HEK293 (cell line): ENCODE results near the gene SLC25A42.

Source experiments
- GLI2 ChIP-seq: fragments of 450-650 bp; formaldehyde crosslinking; IDR thresholded peaks from 2 replicates; pipeline ENCODE4; 2017; ENCODE audit warnings: missing biosample characterization, missing genetic modification characterization, low read depth, borderline replicate concordance
- OSR2 ChIP-seq: fragments of 450-650 bp; formaldehyde crosslinking; IDR thresholded peaks from 2 replicates; pipeline ENCODE4 v1.5.1; 2016; ENCODE audit warnings: missing biosample characterization, missing genetic modification characterization
- PRDM1 ChIP-seq: fragments of 450-650 bp; formaldehyde crosslinking; IDR thresholded peaks from 2 replicates; pipeline ENCODE4; 2016; ENCODE audit warnings: missing biosample characterization, missing genetic modification characterization
- PRDM6 ChIP-seq: fragments of 450-650 bp; formaldehyde crosslinking; IDR thresholded peaks from 2 replicates; pipeline ENCODE4 v1.5.1; 2017; ENCODE audit warnings: missing biosample characterization, missing genetic modification characterization
- SALL2 ChIP-seq: fragments of 450-650 bp; formaldehyde crosslinking; IDR thresholded peaks from 2 replicates; pipeline ENCODE4 v1.5.0; 2017; ENCODE audit warnings: missing biosample characterization, mild to moderate bottlenecking, missing genetic modification characterization, borderline replicate concordance
- TCF7L2 ChIP-seq: IDR thresholded peaks from 2 replicates; pipeline ENCODE4 v1.6.1; 2011; ENCODE audit warnings: low read depth, mild to moderate bottlenecking, inconsistent platforms, low read length, moderate library complexity, borderline replicate concordance
- ZIC2 ChIP-seq: fragments of 450-650 bp; formaldehyde crosslinking; IDR thresholded peaks from 2 replicates; pipeline ENCODE4 v1.5.1; 2016; ENCODE audit warnings: missing biosample characterization, missing genetic modification characterization
- ZNF138 ChIP-seq: fragments of 450-650 bp; formaldehyde crosslinking; IDR thresholded peaks from 2 replicates; pipeline ENCODE4 v1.5.1; 2016; ENCODE audit warnings: missing biosample characterization, missing genetic modification characterization, borderline replicate concordance
- ZNF19 ChIP-seq: fragments of 450-650 bp; formaldehyde crosslinking; IDR thresholded peaks from 2 replicates; pipeline ENCODE4; 2016; ENCODE audit warnings: missing biosample characterization, missing genetic modification characterization, low read depth
- ZNF2 ChIP-seq: fragments of 450-650 bp; formaldehyde crosslinking; IDR thresholded peaks from 2 replicates; pipeline ENCODE4 v1.5.1; 2016; ENCODE audit warnings: missing biosample characterization, missing genetic modification characterization
- ZNF221 ChIP-seq: fragments of 450-650 bp; formaldehyde crosslinking; IDR thresholded peaks from 2 replicates; pipeline ENCODE4 v1.5.1; 2017; ENCODE audit warnings: missing biosample characterization, missing genetic modification characterization, borderline replicate concordance
- ZNF248 ChIP-seq: fragments of 450-650 bp; formaldehyde crosslinking; IDR thresholded peaks from 2 replicates; pipeline ENCODE4 v1.5.1; 2017; ENCODE audit warnings: missing biosample characterization, missing genetic modification characterization
- ZNF292 ChIP-seq: fragments of 450-650 bp; formaldehyde crosslinking; IDR thresholded peaks from 2 replicates; pipeline ENCODE4 v1.5.1; 2016; ENCODE audit warnings: low read depth, missing biosample characterization, missing genetic modification characterization, borderline replicate concordance
- ZNF391 ChIP-seq: fragments of 450-650 bp; formaldehyde crosslinking; IDR thresholded peaks from 2 replicates; pipeline ENCODE4 v1.5.1; 2016; ENCODE audit warnings: low read depth, missing biosample characterization, missing genetic modification characterization, borderline replicate concordance
- ZNF398 ChIP-seq: fragments of 450-650 bp; formaldehyde crosslinking; IDR thresholded peaks from 2 replicates; pipeline ENCODE4 v1.5.1; 2017; ENCODE audit warnings: missing biosample characterization, missing genetic modification characterization
- ZNF488 ChIP-seq: fragments of 450-650 bp; formaldehyde crosslinking; IDR thresholded peaks from 2 replicates; pipeline ENCODE4 v1.5.1; 2016; ENCODE audit warnings: missing biosample characterization, missing genetic modification characterization
- ZNF521 ChIP-seq: fragments of 450-650 bp; formaldehyde crosslinking; IDR thresholded peaks from 2 replicates; pipeline ENCODE4 v1.5.1; 2017; ENCODE audit warnings: missing biosample characterization, mild to moderate bottlenecking, missing genetic modification characterization
- ZNF529 ChIP-seq: fragments of 450-650 bp; formaldehyde crosslinking; IDR thresholded peaks from 2 replicates; pipeline ENCODE4 v1.5.1; 2017; ENCODE audit warnings: missing genetic modification characterization, missing biosample characterization; ENCODE audit not compliant: insufficient replicate concordance
- ZNF530 ChIP-seq: fragments of 450-650 bp; formaldehyde crosslinking; IDR thresholded peaks from 2 replicates; pipeline ENCODE4 v1.5.1; 2016; ENCODE audit warnings: low read depth, missing biosample characterization, missing genetic modification characterization
- ZNF555 ChIP-seq: fragments of 450-650 bp; formaldehyde crosslinking; conservative IDR thresholded peaks from 2 replicates; pipeline ENCODE4 v1.5.1; 2017; ENCODE audit warnings: missing biosample characterization, mild to moderate bottlenecking, missing genetic modification characterization, inconsistent platforms
- ZNF624 ChIP-seq: fragments of 450-650 bp; formaldehyde crosslinking; IDR thresholded peaks from 2 replicates; pipeline ENCODE4 v1.5.1; 2017; ENCODE audit warnings: missing biosample characterization, missing genetic modification characterization
- ZNF639 ChIP-seq: fragments of 450-650 bp; formaldehyde crosslinking; IDR thresholded peaks from 2 replicates; pipeline ENCODE4 v1.5.1; 2016; ENCODE audit warnings: missing biosample characterization, missing genetic modification characterization
- ZNF654 ChIP-seq: fragments of 450-650 bp; formaldehyde crosslinking; IDR thresholded peaks from 2 replicates; pipeline ENCODE4 v1.5.1; 2016; ENCODE audit warnings: low read depth, missing biosample characterization, missing genetic modification characterization
- ZNF692 ChIP-seq: fragments of 450-650 bp; formaldehyde crosslinking; IDR thresholded peaks from 2 replicates; pipeline ENCODE4 v1.5.1; 2016; ENCODE audit warnings: missing biosample characterization, missing genetic modification characterization
- ZNF776 ChIP-seq: fragments of 450-650 bp; formaldehyde crosslinking; IDR thresholded peaks from 2 replicates; pipeline ENCODE4 v1.5.0; 2017; ENCODE audit warnings: missing biosample characterization, missing genetic modification characterization, borderline replicate concordance
- ZNF785 ChIP-seq: fragments of 450-650 bp; formaldehyde crosslinking; IDR thresholded peaks from 2 replicates; pipeline ENCODE4 v1.5.1; 2016; ENCODE audit warnings: missing biosample characterization, missing genetic modification characterization
- ZNF830 ChIP-seq: fragments of 450-650 bp; IDR thresholded peaks from 2 replicates; pipeline ENCODE4 v1.5.0; 2018; ENCODE audit warnings: missing biosample characterization, missing genetic modification characterization, low read depth, mild to moderate bottlenecking, moderate library complexity
- ZSCAN16 ChIP-seq: fragments of 450-650 bp; formaldehyde crosslinking; IDR thresholded peaks from 2 replicates; pipeline ENCODE4 v1.5.1; 2016; ENCODE audit warnings: missing biosample characterization, missing genetic modification characterization
- ZSCAN4 ChIP-seq: fragments of 450-650 bp; formaldehyde crosslinking; IDR thresholded peaks from 2 replicates; pipeline ENCODE4 v1.5.1; 2017; ENCODE audit warnings: missing biosample characterization, missing genetic modification characterization

The SLC25A42 gene

GRCh38 chr19:19074196-19074882 is 10.5 kb downstream of the SLC25A42 start (continued):
- TF ChIP-seq SALL2 (tag by site-specific recombination) (no peak), GLI2 (no peak; the same call in 1 of the 2 replicates), ZNF221 (tag by site-specific recombination) (no peak), ZNF19 (tag by site-specific recombination) (no peak), TCF7L2 (peak; percentile 78), ZNF391 (no peak), ZIC2 (tag by site-specific recombination) (no peak), ZNF692 (peak; percentile 88), ZNF785 (tag by site-specific recombination) (no peak), ZNF248 (no peak), ZNF2 (tag by site-specific recombination) (peak; percentile 64; the same call in 1 of the 2 replicates), ZNF830 (tag by site-specific recombination) (no peak), OSR2 (tag by site-specific recombination) (peak; percentile 66; the same call in 1 of the 2 replicates), ZNF624 (tag by site-specific recombination) (no peak), ZNF521 (tag by site-specific recombination) (no peak), ZNF530 (tag by site-specific recombination) (no peak), ZNF398 (tag by site-specific recombination) (peak; percentile 62), ZNF555 (tag by site-specific recombination) (no peak), ZNF776 (tag by site-specific recombination) (no peak), ZSCAN4 (tag by site-specific recombination) (peak; percentile 99), ZNF138 (no peak), ZSCAN16 (tag by site-specific recombination) (no peak), ZNF292 (tag by site-specific recombination) (no peak), ZNF639 (tag by site-specific recombination) (no peak), PRDM6 (tag by site-specific recombination) (0 out of 2 replicates have a peak, but pooled peaks have one; percentile 28), ZNF654 (tag by site-specific recombination) (no peak), PRDM1 (tag by site-specific recombination) (no peak), ZNF488 (tag by site-specific recombination) (no peak), ZNF529 (tag by site-specific recombination) (no peak)
